Liver (tissue), 9 donors: ENCODE measurements around the gene ASIC1. TPM values are rescaled to one million over a fixed set of nuclear protein-coding genes. Genes with fewer than 3 reads are reported as not detected.

Experiments
- DNase-seq: peaks from one replicate; pipeline ENCODE4 v3.0.0-alpha.2; 2017; ENCODE audit warnings: low spot score
- H3K27ac ChIP-seq, 2 donors: one replicate each; pipeline ENCODE4 v1.7.0; 2013; ENCODE audit warnings: inconsistent platforms in 2 of 2, low read length in 2 of 2, control low read depth in 1 of 2, low read depth in 1 of 2, mild to moderate bottlenecking in 1 of 2
- H3K27me3 ChIP-seq, 4 donors: one replicate each; pipeline versions ENCODE4 v1.6.1 to v1.7.0; 2013; ENCODE audit warnings: low read length in 3 of 4, inconsistent platforms in 1 of 4, mild to moderate bottlenecking in 1 of 4, moderate library complexity in 1 of 4; ENCODE audit not compliant: control insufficient read depth in 4 of 4, insufficient read depth in 4 of 4
- H3K36me3 ChIP-seq, 4 donors: one replicate each; pipeline versions ENCODE4 v1.6.1 to v1.7.0; 2013; ENCODE audit warnings: low read length in 3 of 4, mild to moderate bottlenecking in 3 of 4, low read depth in 1 of 4, moderate library complexity in 1 of 4; ENCODE audit not compliant: control insufficient read depth in 4 of 4, insufficient read depth in 3 of 4
- H3K4me1 ChIP-seq, 4 donors: one replicate each; pipeline versions ENCODE4 v1.6.1 to v1.7.0; 2013; ENCODE audit warnings: low read length in 3 of 4, mild to moderate bottlenecking in 3 of 4, moderate library complexity in 1 of 4; ENCODE audit not compliant: control insufficient read depth in 4 of 4, insufficient read depth in 4 of 4
- H3K4me3 ChIP-seq, 3 donors: one replicate each; pipeline versions ENCODE4 v1.6.1 to v1.7.0; 2013; ENCODE audit warnings: low read length in 3 of 3, control low read depth in 1 of 3, low read depth in 1 of 3, mild to moderate bottlenecking in 1 of 3
- H3K9ac ChIP-seq, 2 donors: one replicate each; pipeline ENCODE4 v1.7.0; 2013; ENCODE audit warnings: low read length in 2 of 2, mild to moderate bottlenecking in 2 of 2, moderate library complexity in 2 of 2, control low read depth in 1 of 2, low read depth in 1 of 2
- H3K9me3 ChIP-seq, 4 donors: one replicate each; pipeline versions ENCODE4 v1.6.1 to v1.7.0; 2013; ENCODE audit warnings: low read length in 3 of 4; ENCODE audit not compliant: control insufficient read depth in 4 of 4
- ATF3 ChIP-seq: IDR thresholded peaks from 2 replicates; pipeline ENCODE4 v1.6.1; 2016; ENCODE audit warnings: antibody characterized with exemption
- EGR1 ChIP-seq, 2 donors: IDR thresholded peaks; 2 replicates each; pipeline ENCODE4 v1.6.1; 2016 to 2018; ENCODE audit warnings: antibody characterized with exemption in 2 of 2, low read depth in 2 of 2
- FOXA2 ChIP-seq: IDR thresholded peaks from 2 replicates; pipeline ENCODE4 v1.6.1; 2016; ENCODE audit warnings: antibody characterized with exemption
- GABPA ChIP-seq, 2 donors: IDR thresholded peaks in 1 of 2; conservative IDR thresholded peaks in 1 of 2; 2 replicates each; pipeline ENCODE4 v1.6.1; 2016; ENCODE audit warnings: antibody characterized with exemption in 2 of 2, mild to moderate bottlenecking in 1 of 2, moderate library complexity in 1 of 2
- HNF4A ChIP-seq, 2 donors: conservative IDR thresholded peaks; 2 replicates each; pipeline ENCODE4 v1.6.1; 2016; ENCODE audit warnings: antibody characterized with exemption in 2 of 2, mild to moderate bottlenecking in 2 of 2
- HNF4G ChIP-seq: IDR thresholded peaks from 2 replicates; pipeline ENCODE4 v1.6.1; 2016; ENCODE audit warnings: antibody characterized with exemption
- JUND ChIP-seq, 2 donors: IDR thresholded peaks; 2 replicates each; pipeline ENCODE4 v1.6.1; 2016; ENCODE audit warnings: antibody characterized with exemption in 2 of 2
- MAX ChIP-seq: IDR thresholded peaks from 2 replicates; pipeline ENCODE4 v1.6.1; 2016; ENCODE audit warnings: antibody characterized with exemption
- NR2F2 ChIP-seq: IDR thresholded peaks from 2 replicates; pipeline ENCODE4 v1.6.1; 2016; ENCODE audit warnings: antibody characterized with exemption
- RAD21 ChIP-seq, 2 donors: IDR thresholded peaks; 2 replicates each; pipeline ENCODE4 v1.6.1; 2016; ENCODE audit warnings: antibody characterized with exemption in 2 of 2, mild to moderate bottlenecking in 2 of 2
- RXRA ChIP-seq, 2 donors: IDR thresholded peaks; 2 replicates each; pipeline ENCODE4 v1.6.1; 2017 to 2018; ENCODE audit warnings: antibody characterized with exemption in 2 of 2, mild to moderate bottlenecking in 1 of 2
- TAF1 ChIP-seq: conservative IDR thresholded peaks from 2 replicates; pipeline ENCODE4 v1.6.1; 2016; ENCODE audit warnings: antibody characterized with exemption, mild to moderate bottlenecking
- ZBTB33 ChIP-seq: IDR thresholded peaks from 2 replicates; pipeline ENCODE4 v1.6.1; 2016; ENCODE audit warnings: antibody characterized with exemption
- WGBS: extraction: QIAGEN DNeasy Blood & Tissue Kit; methylation state at CpG from one replicate; pipeline ENCODE4 v1.1.7; 2013; 5-methylcytosine and 5-hydroxymethylcytosine counted together
- polyA plus RNA-seq, 2 donors: library from polyadenylated mRNA; stranded (reverse) in 1 of 2; unstranded in 1 of 2; fragments of 200-250 nt in 1 of 2; fragments of >200 nt in 1 of 2; fragmentation: Nextera tagmentation in 1 of 2; extraction: Ambion mirVana in 1 of 2; gene quantifications; one replicate each; pipeline versions ENCODE4 v1.2.1 to v1.2.3, GENCODE V29; 2013 to 2015
- total RNA-seq, 2 donors: library from RNA; depleted of rRNA; stranded (reverse); fragments of >200 nt; gene quantifications; one replicate each; pipeline ENCODE4 v1.2.3, GENCODE V29; 2014
- donor health status: healthy.
- donor health status: healthy.
- donor health status: healthy.
- donor health status: healthy.
- donor health status: healthy.

Gene ASIC1
- total and polyA plus RNA-seq, 4 donors: 0.05 to 0.08 (median 0.06) TPM; not detected in 1

- TF ChIP-seq FOXA2 (no peak), JUND (IDR thresholded peaks at IDR 0.05) (no peak), HNF4A (conservative IDR thresholded peaks at IDR 0.05) (no peak), GABPA (IDR thresholded peaks at IDR 0.05 in 1 of 2, conservative IDR thresholded peaks at IDR 0.05 in 1 of 2) (no peak), ZBTB33 (no peak), EGR1 (IDR thresholded peaks at IDR 0.05; ENCODE audit: low read depth in 2 of 2) (no peak), MAX (no peak), NR2F2 (no peak), TAF1 (no peak), ATF3 (no peak)
- H3K27ac ChIP-seq: no peak overlapping the region
- H3K36me3 ChIP-seq: peaks cover 0 to 8% (median 3%) of the 10 kb centered on the region in 4 donors
- no peak overlapping the region for H3K9ac ChIP-seq
- H3K9me3 ChIP-seq: no peaks in the 10 kb centered on the region
- 86% methylated on average over 3 of the region's 3 CpGs for WGBS
- H3K4me1 ChIP-seq: peaks cover 29 to 94% (median 72%) of the 10 kb centered on the region in 4 donors
- DNase-seq: no peak
- H3K4me3 ChIP-seq: no peak overlapping the region
- H3K27me3 ChIP-seq: no peaks in the 10 kb centered on the region
Observed at GRCh38 chr12:50106907-50107306, 49.5 kb downstream of the ASIC1 start.

DNA sequence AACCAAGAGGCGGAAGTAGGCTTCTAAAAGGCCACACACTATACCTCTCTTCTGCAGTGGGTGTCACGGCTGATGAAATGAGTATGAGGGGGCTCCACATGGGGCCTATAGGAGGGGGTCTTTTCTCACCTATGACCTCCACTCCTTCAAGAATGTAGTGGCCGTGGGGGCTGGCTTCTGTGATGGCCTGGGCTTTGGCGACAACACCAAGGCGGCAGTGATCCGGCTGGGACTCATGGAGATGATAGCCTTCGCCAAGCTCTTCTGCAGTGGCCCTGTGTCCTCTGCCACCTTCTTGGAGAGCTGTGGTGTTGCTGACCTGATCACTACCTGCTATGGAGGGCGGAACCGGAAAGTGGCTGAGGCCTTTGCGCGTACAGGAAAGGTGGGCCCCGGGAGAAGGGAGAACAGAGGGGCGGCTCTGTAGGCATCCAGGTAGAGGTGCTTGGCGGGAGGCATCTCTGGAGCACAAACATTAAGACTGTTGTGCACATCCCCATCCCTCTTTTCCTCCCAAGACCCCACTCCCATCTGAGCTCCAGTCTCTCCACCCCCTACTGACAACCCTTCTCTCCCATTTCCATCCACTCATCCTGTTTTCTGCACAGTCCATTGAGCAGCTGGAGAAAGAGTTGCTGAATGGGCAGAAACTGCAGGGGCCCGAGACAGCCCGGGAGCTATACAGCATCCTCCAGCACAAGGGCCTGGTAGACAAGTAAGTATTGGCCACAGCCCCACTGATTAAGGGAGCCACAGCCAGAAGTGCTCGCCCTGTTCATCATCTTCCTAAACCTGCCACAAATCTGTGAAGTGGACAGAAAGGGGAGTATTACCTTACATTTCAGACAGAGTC is 50.2 kb downstream of the ASIC1 start:
- DNase-seq: no peak
- TF ChIP-seq HNF4G (no peak), RAD21 (IDR thresholded peaks at IDR 0.05) (no peak), TAF1 (no peak)
- Histone ChIP-seq H3K9me3 (no peaks in the 10 kb centered on the region), H3K4me1 (peaks cover 29 to 87% (median 66%) of the 10 kb centered on the region in 4 donors), H3K27me3 (no peaks in the 10 kb centered on the region), H3K4me3 (no peak overlapping the region), H3K9ac (no peak overlapping the region), H3K36me3 (peaks cover 0 to 8% (median 3%) of the 10 kb centered on the region in 4 donors), H3K27ac (no peak overlapping the region)
- WGBS: 93% methylated on average over 17 of the region's 17 CpGs

GRCh38 chr12:50109319-50109718 is 51.9 kb downstream of the ASIC1 start:
- DNase-seq: no peak
- TF ChIP-seq RXRA (IDR thresholded peaks at IDR 0.05) (peak in 1 of 2 donors; percentile 4), GABPA (IDR thresholded peaks at IDR 0.05 in 1 of 2, conservative IDR thresholded peaks at IDR 0.05 in 1 of 2) (no peak)
- peak overlapping the region; percentile 87 to 95 for H3K27ac ChIP-seq
- H3K27me3 ChIP-seq: no peaks in the 10 kb centered on the region
- H3K9me3 ChIP-seq: no peaks in the 10 kb centered on the region
- no peak overlapping the region for H3K9ac ChIP-seq
- peaks cover 22 to 77% (median 58%) of the 10 kb centered on the region in 4 donors for H3K4me1 ChIP-seq
- WGBS: 78% methylated on average over 3 of the region's 3 CpGs
- H3K4me3 ChIP-seq: no peak overlapping the region
- H3K36me3 ChIP-seq: peaks cover 0 to 8% (median 3%) of the 10 kb centered on the region in 4 donors
